HepG2 (cell line): ENCODE data around the gene IL18R1.

ENCODE experiments used
- RFX1 ChIP-seq: fragments of 450-650 bp; IDR thresholded peaks from 2 replicates; pipeline ENCODE4 v1.6.1; 2017
- TF ChIP-seq, protein P1 (sequence below): sonication (generic); formaldehyde crosslinking; IDR thresholded peaks from 2 replicates; pipeline ENCODE4 v1.5.0; 2020; ENCODE audit warnings: mild to moderate bottlenecking, missing genetic modification reagents, moderate library complexity

DNA sequence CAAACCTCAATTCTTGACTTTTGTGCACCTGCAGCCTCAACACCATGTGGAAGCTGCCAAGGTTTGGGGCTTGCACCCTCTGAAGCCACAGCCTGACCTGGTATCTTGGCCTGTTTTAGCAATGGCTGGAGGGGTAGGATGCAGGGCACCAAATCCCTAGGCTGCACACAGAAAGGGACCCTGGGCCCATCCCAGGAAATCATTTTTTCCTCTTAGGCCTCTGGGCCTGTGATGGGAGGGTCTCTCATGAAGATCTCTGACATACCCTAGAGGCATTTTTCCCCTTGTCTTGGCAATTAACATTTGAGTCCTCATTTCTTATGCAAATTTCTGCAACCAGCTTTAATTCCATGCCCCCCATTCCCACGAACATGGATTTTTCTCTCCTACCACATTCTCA lies 10.2 kb downstream of the IL18R1 start:
- TF ChIP-seq, protein P1, sequence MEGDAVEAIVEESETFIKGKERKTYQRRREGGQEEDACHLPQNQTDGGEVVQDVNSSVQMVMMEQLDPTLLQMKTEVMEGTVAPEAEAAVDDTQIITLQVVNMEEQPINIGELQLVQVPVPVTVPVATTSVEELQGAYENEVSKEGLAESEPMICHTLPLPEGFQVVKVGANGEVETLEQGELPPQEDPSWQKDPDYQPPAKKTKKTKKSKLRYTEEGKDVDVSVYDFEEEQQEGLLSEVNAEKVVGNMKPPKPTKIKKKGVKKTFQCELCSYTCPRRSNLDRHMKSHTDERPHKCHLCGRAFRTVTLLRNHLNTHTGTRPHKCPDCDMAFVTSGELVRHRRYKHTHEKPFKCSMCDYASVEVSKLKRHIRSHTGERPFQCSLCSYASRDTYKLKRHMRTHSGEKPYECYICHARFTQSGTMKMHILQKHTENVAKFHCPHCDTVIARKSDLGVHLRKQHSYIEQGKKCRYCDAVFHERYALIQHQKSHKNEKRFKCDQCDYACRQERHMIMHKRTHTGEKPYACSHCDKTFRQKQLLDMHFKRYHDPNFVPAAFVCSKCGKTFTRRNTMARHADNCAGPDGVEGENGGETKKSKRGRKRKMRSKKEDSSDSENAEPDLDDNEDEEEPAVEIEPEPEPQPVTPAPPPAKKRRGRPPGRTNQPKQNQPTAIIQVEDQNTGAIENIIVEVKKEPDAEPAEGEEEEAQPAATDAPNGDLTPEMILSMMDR (CRISPR knock-in tag), result no peak
- TF ChIP-seq RFX1, result no peak
